Breast epithelium (tissue), 3 donors: ENCODE measurements around the gene NEDD4.

Experiments used
- CTCF ChIP-seq, 3 donors: fragments of 450-650 bp; IDR thresholded peaks; one replicate each; pipeline ENCODE4 v1.5.1; 2016 to 2017; ENCODE audit warnings: antibody characterized with exemption in 3 of 3, mild to moderate bottlenecking in 3 of 3, moderate library complexity in 3 of 3
- POLR2A ChIP-seq: fragments of 450-650 bp; IDR thresholded peaks from one replicate; pipeline ENCODE4 v1.6.1; 2016; ENCODE audit warnings: antibody characterized with exemption, mild to moderate bottlenecking, moderate library complexity

DNA sequence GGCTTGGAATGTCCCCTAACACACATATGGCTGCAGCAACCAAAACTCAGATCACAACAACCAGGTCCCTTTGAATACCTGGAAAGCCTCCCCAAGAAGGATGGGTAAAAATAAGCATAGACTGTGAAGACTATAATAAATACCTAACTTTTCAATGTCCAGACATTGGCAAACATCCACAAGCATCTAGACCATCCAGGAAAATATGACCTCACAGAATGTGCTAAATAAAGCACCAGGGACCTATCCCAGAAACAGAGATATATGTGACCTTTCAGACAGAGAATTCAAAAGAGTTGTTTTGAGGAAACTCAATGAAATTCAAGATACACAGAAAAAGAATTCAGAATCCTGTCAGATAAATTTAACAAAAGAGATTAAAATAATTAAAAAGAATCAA is 109.2 kb downstream of the NEDD4 start:
- TF ChIP-seq CTCF (IDR thresholded peaks at IDR 0.05) (no peak), POLR2A (no peak)
